ENCODE results near the gene PPP1R17.

PPP1R17 gene

GRCh38 chr7:31687024-31687748 lies at the start of gene PPP1R17:
TSS of gene PPP1R17 (plus strand) at chr7:31687215. CDS start at chr7:31692442, 5,227 bp downstream.
- H3K4me3 ChIP-seq (ENCODE audit: low read length): no peak within 1 kb of the TSS
- TF ChIP-seq CTCF (conservative IDR thresholded peaks at IDR 0.05; ENCODE audit: low read length): no peak
- no peak for DNase-seq (ENCODE audit: low read depth)

- no peak overlapping the region for H3K4me3 ChIP-seq (ENCODE audit: low read length)
- no peak for TF ChIP-seq CTCF (conservative IDR thresholded peaks at IDR 0.05; ENCODE audit: low read length)
- DNase-seq (ENCODE audit: low read depth): no peak
Measured at GRCh38 chr7:31640381-31640780, 46.6 kb upstream of the PPP1R17 start.

GRCh38 chr7:31642681-31643115 lies 44.3 kb upstream of the PPP1R17 start:
- no peak for DNase-seq (ENCODE audit: low read depth)
- no peak overlapping the region for H3K4me3 ChIP-seq (ENCODE audit: low read length)

GRCh38 chr7:31646942-31647341 lies 40.1 kb upstream of the PPP1R17 start:
- TF ChIP-seq CTCF (conservative IDR thresholded peaks at IDR 0.05; ENCODE audit: low read length): no peak
- no peak overlapping the region for H3K4me3 ChIP-seq (ENCODE audit: low read length)
- no peak for DNase-seq (ENCODE audit: low read depth)

More at GRCh38 chr7:31642681-31643115, 44.3 kb upstream of the PPP1R17 start:
- no peak for TF ChIP-seq CTCF (conservative IDR thresholded peaks at IDR 0.05; ENCODE audit: low read length)

- DNase-seq (ENCODE audit: low read depth): no peak
- no peak overlapping the region for H3K4me3 ChIP-seq (ENCODE audit: low read length)
- TF ChIP-seq CTCF (conservative IDR thresholded peaks at IDR 0.05; ENCODE audit: low read length): no peak
Measured at GRCh38 chr7:31647511-31647910, 39.5 kb upstream of the PPP1R17 start.

- DNase-seq (ENCODE audit: low read depth): peak; percentile 3
- TF ChIP-seq CTCF (conservative IDR thresholded peaks at IDR 0.05; ENCODE audit: low read length): peak; percentile 39; the same call in 1 of the 2 replicates
- H3K4me3 ChIP-seq (ENCODE audit: low read length): no peak overlapping the region
Measured at GRCh38 chr7:31648288-31648687, 38.7 kb upstream of the PPP1R17 start.

GRCh38 chr7:31648880-31649279 lies 38.1 kb upstream of the PPP1R17 start:
- DNase-seq (ENCODE audit: low read depth): no peak
- no peak for TF ChIP-seq CTCF (conservative IDR thresholded peaks at IDR 0.05; ENCODE audit: low read length)

More at GRCh38 chr7:31648880-31649279, 38.1 kb upstream of the PPP1R17 start:
- H3K4me3 ChIP-seq (ENCODE audit: low read length): no peak overlapping the region
